ENCODE measurements around the gene PREPL. TPM values are rescaled to one million over a fixed set of nuclear protein-coding genes. Genes with fewer than 3 reads are reported as not detected.

PREPL gene
- total and polyA plus RNA-seq, 2 experiments from 2014 or later = 31.0 to 52.9 TPM

DNA sequence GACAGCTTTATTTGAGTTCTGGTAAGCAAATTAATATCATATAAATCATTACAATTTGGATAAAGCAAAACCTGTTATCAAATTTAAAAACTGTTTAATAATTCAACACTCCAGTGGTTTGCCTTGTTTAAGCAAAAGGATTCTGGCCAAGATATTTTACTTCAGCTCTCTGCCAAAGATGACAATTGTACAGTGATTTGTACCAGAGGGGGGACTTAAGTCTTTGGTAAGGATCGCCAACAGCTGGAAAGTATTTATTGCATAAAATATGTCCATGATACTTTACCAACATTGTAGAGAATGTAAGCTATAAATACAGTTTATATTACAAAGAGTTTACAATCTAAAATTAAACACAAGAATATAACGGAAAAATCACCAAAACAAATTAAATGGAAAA is 13.8 kb downstream of the PREPL start:
- H3K9me3 ChIP-seq (ENCODE audit: low read depth) = no peaks in the 10 kb centered on the region
- no peak for TF ChIP-seq CTCF (IDR thresholded peaks at IDR 0.05; ENCODE audit: low read depth, low read length)
- no peak overlapping the region for H3K4me3 ChIP-seq

DNA sequence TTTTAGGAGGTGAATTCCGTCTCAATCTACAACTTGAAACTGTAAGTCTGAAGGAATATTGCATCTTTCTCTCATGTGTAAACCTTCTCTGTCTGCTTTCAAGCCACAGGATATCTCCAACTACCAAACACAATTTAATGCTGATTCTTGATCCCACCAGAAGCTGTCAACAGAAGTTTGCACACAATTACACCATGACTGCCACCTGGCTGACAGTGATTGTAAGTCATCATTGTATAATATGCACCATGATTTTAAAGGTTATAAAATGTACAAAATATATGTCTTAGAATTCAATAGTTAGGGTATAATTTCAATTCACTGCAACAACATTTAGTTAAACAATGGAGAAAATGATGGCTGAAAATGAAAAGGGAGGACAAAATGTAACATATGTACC is 18.4 kb downstream of the PREPL start:
- Histone ChIP-seq H3K27ac (no peak overlapping the region), H3K36me3 (peaks cover 52% of the 10 kb centered on the region), H3K9me3 (ENCODE audit: low read depth) (no peaks in the 10 kb centered on the region), H3K4me3 (no peak overlapping the region), H3K27me3 (no peaks in the 10 kb centered on the region), H3K4me1 (ENCODE audit: low read depth) (no peaks in the 10 kb centered on the region)
- peak; percentile 19 for TF ChIP-seq CTCF (IDR thresholded peaks at IDR 0.05; ENCODE audit: low read depth, low read length)
- DNase-seq (ENCODE audit: low read depth in 1 of 2, low spot score in 1 of 2) = peak in 1 of 2 donors; percentile 37

More for the DNA sequence above, 13.8 kb downstream of the PREPL start:
- H3K4me1 ChIP-seq (ENCODE audit: low read depth) = no peaks in the 10 kb centered on the region
- H3K27me3 ChIP-seq = no peaks in the 10 kb centered on the region
- H3K36me3 ChIP-seq = peaks cover 18% of the 10 kb centered on the region
- no peak overlapping the region for H3K27ac ChIP-seq
- no peak for DNase-seq (ENCODE audit: low read depth in 1 of 2, low spot score in 1 of 2)

- DNase-seq (ENCODE audit: low read depth in 1 of 2, low spot score in 1 of 2) = peak in 1 of 2 donors; percentile 24
- Histone ChIP-seq H3K4me3 (no peak overlapping the region), H3K36me3 (peaks cover 32% of the 10 kb centered on the region), H3K4me1 (ENCODE audit: low read depth) (peaks cover 13% of the 10 kb centered on the region), H3K9me3 (ENCODE audit: low read depth) (no peaks in the 10 kb centered on the region), H3K27me3 (no peaks in the 10 kb centered on the region), H3K27ac (no peak overlapping the region)
- TF ChIP-seq CTCF (IDR thresholded peaks at IDR 0.05; ENCODE audit: low read depth, low read length) = no peak
Observed at GRCh38 chr2:44335806-44336538, 25.3 kb downstream of the PREPL start.

- Histone ChIP-seq H3K27ac (peak overlapping the region; percentile 65), H3K4me3 (no peak overlapping the region), H3K27me3 (no peaks in the 10 kb centered on the region), H3K9me3 (ENCODE audit: low read depth) (no peaks in the 10 kb centered on the region), H3K36me3 (peaks cover 32% of the 10 kb centered on the region), H3K4me1 (ENCODE audit: low read depth) (peaks cover 13% of the 10 kb centered on the region)
- no peak for TF ChIP-seq CTCF (IDR thresholded peaks at IDR 0.05; ENCODE audit: low read depth, low read length)
- peak; percentile 10 to 26 for DNase-seq (ENCODE audit: low read depth in 1 of 2, low spot score in 1 of 2)
Observed at GRCh38 chr2:44333994-44334393, 27.3 kb downstream of the PREPL start.

DNA sequence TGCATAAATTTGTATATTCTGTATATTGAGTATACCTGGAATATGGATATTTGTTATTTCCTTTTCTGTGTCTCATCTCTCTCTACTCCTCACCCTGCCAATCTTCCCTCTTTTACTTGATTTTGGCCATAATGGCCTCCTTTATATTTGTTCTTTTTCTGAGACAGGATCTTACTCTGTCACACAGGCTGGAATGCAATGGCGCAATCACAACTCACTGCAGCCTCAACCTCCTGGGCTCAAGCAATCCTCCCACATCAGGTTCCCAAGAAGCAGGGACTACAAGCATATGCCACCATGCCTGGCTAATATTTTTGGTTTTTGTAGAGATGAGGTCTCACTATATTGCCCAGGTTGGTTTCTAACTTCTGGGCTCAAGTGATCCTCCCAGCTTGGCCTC is 30.5 kb downstream of the PREPL start:
- TF ChIP-seq CTCF (IDR thresholded peaks at IDR 0.05; ENCODE audit: low read depth, low read length) = no peak
- no peaks in the 10 kb centered on the region for H3K27me3 ChIP-seq
- no peak overlapping the region for H3K4me3 ChIP-seq
- no peak overlapping the region for H3K27ac ChIP-seq
- H3K9me3 ChIP-seq (ENCODE audit: low read depth) = no peaks in the 10 kb centered on the region
- peaks cover 13% of the 10 kb centered on the region for H3K4me1 ChIP-seq (ENCODE audit: low read depth)
- peaks cover 26% of the 10 kb centered on the region for H3K36me3 ChIP-seq
- peak in 1 of 2 donors; percentile 77 for DNase-seq (ENCODE audit: low read depth in 1 of 2, low spot score in 1 of 2)

All from cardiac muscle cell (in vitro differentiated cells and primary cell).